ENCODE measurements around the gene DDX20.

GRCh38 chr1:111727056-111727455, 28.6 kb upstream of the DDX20 start:
- no peak for TF ChIP-seq POLR2A (IDR thresholded peaks at IDR 0.05; ENCODE audit: low read length)
- TF ChIP-seq GATA1 (IDR thresholded peaks at IDR 0.05; ENCODE audit: low read depth, low read length) = no peak

Measured in erythroblast (primary cell).